T-helper 17 cell (primary cell): ENCODE measurements around the gene TMEM94. TPM values are rescaled to one million over a fixed set of nuclear protein-coding genes. Genes with fewer than 3 reads are reported as not detected.
A peak's percentile ranks its signal among the peaks of the same experiment; 100 is the strongest.

ENCODE experiments used
- ATAC-seq: fragments of 150-1000 bp; cut with Tn5 transposase; 2 replicates; pipeline ENCODE4 v1.10.0; 2021; ENCODE audit warnings: mild to moderate bottlenecking, moderate library complexity
- DNase-seq, 3 donors: peaks; one replicate each; pipeline versions ENCODE4 v3.0.0 to v3.0.0-alpha.2; 2020 to 2021
- H3K9me3 ChIP-seq: one replicate; pipeline ENCODE4 v1.7.0; 2013; ENCODE audit warnings: low read length, mild to moderate bottlenecking; ENCODE audit not compliant: control insufficient read depth, poor library complexity, severe bottlenecking
- H3K27ac Mint-ChIP-seq: one replicate; pipeline ENCODE4 v1.8.0; 2022; ENCODE audit warnings: mild to moderate bottlenecking, moderate library complexity, mixed read lengths
- H3K27me3 Mint-ChIP-seq: one replicate; pipeline ENCODE4 v1.8.0; 2022; ENCODE audit warnings: mixed read lengths
- H3K36me3 Mint-ChIP-seq: one replicate; pipeline ENCODE4 v1.8.0; 2022; ENCODE audit warnings: low read depth, mixed read lengths
- H3K4me1 Mint-ChIP-seq: one replicate; pipeline ENCODE4 v1.8.0; 2022; ENCODE audit warnings: mild to moderate bottlenecking, mixed read lengths
- H3K4me3 Mint-ChIP-seq: one replicate; pipeline ENCODE4 v1.8.0; 2022; ENCODE audit warnings: mild to moderate bottlenecking, moderate library complexity, mixed read lengths
- total RNA-seq, 4 donors: library from RNA in 2 of 4; stranded (reverse) in 2 of 4; gene quantifications; one replicate each; pipeline ENCODE4 v1.2.3 and lab custom pipeline; 2022 to 2026

Gene TMEM94
- total RNA-seq (10 to 100 TPM; 70.1 to 70.2 TPM), total RNA-seq (lab: John Stamatoyannopoulos, UW) (68.7 to 68.8 reads per million in 2 donors)

DNA sequence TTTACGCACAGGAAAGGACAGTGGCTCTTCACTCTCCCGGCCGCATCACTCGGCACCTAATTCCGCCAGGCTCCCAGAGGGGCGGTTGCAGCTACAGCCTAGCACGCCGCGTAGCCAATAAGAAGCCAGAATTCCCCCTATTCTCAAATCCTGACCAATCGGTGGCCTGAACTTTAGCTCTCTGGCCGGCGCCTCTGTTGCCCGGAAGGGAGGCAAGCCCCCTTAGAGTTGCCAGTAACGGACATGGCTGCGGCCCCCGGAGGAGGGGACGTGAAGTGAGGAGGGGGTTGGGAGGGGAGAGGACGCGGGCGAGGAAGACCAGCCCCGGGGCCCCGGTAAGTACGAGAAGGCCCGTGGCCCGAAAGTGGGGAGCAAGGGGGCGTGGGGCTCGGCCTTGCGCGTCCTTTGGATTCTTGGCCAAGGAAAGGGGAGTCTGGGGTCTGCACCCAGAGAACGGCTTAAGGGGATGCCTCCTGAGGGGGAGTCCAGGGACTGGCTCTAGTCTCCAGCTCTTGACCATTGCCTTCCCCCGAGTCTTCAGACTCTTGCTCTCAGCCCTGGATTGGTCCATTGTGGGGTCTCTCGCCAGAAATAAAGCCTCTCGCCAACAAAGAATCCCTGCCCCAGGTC lies at the start of gene TMEM94:
Gene TMEM94, plus strand, starts transcription at position 219 of the 630 bp plus-strand sequence. CDS start 15,271 bp downstream, outside the sequence.
- H3K9me3 ChIP-seq, result no peaks in the 10 kb centered on the region
- ATAC-seq (peak; percentile 96), DNase-seq (peak; percentile 79 to 83 (median 79))
- H3K27me3 Mint-ChIP-seq, result peaks cover 6% of the 10 kb centered on the region
- H3K4me1 Mint-ChIP-seq, result peaks cover 24% of the 10 kb centered on the region
- no peaks in the 10 kb centered on the region for H3K36me3 Mint-ChIP-seq
- H3K27ac Mint-ChIP-seq, result peak within 1 kb of the TSS; percentile 90
- H3K4me3 Mint-ChIP-seq, result peak within 1 kb of the TSS; percentile 94

DNA sequence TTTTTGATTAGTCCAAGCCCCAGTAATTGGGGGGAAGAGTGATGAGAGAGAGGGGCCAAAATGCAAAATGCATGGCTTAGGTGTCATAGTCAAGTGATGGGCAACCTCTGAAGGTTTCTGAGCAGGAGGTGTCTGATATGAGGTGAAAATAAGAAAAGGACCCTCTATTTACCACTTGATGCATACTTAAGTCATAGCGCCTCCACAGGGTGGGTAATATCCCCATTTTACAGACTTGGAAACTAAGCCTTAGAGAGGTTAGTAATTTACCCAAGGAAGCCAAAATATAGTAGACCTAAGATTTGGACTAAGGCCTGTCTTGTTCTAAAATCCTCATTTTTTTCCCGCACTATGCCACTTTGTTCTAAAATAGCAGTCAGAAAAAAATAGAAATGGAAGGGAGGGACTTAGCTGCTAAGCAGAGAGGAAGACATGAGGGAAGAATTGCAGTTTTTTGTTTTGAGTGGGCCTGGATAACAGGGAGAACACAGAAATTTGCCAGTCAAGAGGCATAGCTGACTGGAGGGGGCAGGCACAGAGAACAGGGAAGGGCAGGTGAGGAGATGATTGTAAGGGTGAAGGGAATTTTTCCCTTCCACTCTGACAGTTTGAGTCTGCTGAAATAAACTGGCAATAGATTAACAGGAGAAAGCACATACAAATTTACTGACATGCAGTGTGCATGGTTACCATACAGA lies 48.6 kb upstream of the TMEM94 start:
- no peaks in the 10 kb centered on the region for H3K9me3 ChIP-seq
- DNase-seq (no peak), ATAC-seq (no peak)
- Mint-ChIP-seq H3K36me3 (no peaks in the 10 kb centered on the region), H3K4me1 (peaks cover 39% of the 10 kb centered on the region), H3K4me3 (peak overlapping the region; percentile 41), H3K27me3 (no peaks in the 10 kb centered on the region), H3K27ac (peak overlapping the region; percentile 8)

DNA sequence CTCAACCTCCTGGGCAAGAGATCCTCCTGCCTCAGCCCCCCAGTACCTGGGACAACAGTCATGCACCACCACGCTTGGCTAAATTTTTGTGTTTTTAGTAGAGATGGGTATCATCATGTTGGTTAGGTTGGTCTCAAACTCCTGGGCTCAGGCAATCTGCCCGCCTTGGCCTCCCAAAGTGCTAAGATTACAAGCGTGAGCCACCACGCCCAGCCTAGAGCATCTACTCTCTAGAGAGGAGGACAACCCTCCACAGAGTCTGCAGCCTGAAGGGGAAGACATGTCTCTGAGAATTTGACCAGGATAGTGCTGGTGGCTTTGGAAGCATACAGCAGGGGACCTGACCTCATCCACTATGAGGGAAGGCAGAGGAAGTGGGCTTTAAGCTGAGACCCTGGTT lies 46.3 kb upstream of the TMEM94 start:
- ATAC-seq (no peak), DNase-seq (no peak)
- H3K27ac Mint-ChIP-seq, result peak overlapping the region; percentile 19
- H3K4me3 Mint-ChIP-seq, result no peak overlapping the region
- H3K9me3 ChIP-seq, result no peaks in the 10 kb centered on the region
- H3K4me1 Mint-ChIP-seq, result peaks cover 32% of the 10 kb centered on the region
- peaks cover 11% of the 10 kb centered on the region for H3K27me3 Mint-ChIP-seq
- H3K36me3 Mint-ChIP-seq, result no peaks in the 10 kb centered on the region

DNA sequence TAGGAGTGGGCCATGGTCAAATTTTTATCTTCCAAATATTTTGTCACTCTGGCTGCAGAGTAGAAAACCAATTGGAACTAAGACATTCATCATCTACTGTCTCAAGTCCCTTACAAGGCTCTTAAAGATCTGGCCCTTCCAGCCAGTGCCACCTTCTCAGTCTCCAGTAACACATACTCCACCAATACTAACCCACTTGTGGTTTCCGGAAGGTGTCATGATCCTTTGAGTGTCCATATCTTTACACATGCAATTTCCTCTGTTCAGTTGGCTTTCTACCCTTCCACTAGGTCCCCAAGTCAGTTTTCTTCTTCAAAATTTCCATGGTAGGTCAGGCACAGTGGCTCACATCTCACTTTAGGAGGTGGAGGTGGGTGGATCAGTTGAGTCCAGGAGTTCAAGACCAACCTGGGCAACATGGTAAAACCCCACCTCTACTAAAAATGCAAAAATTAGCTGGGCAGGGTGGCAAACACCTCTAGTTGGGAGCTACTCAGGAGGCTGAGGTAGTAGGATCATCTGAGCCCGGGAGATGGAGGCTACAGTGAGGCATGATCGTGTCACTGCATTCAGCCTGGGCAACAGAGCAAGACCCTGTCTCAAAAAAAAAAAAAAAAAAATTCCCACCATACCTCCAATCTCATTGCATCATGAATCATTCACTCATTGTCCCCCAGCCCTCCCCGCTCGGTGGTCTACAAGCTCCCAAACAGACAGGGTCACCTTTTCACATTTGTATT lies 44.9 kb upstream of the TMEM94 start:
- peak overlapping the region; percentile 25 for H3K4me3 Mint-ChIP-seq
- no peak for ATAC-seq
- peaks cover 11% of the 10 kb centered on the region for H3K27me3 Mint-ChIP-seq
- DNase-seq, result no peak
- H3K27ac Mint-ChIP-seq, result no peak overlapping the region
- no peaks in the 10 kb centered on the region for H3K9me3 ChIP-seq
- no peaks in the 10 kb centered on the region for H3K36me3 Mint-ChIP-seq
- peaks cover 23% of the 10 kb centered on the region for H3K4me1 Mint-ChIP-seq

DNA sequence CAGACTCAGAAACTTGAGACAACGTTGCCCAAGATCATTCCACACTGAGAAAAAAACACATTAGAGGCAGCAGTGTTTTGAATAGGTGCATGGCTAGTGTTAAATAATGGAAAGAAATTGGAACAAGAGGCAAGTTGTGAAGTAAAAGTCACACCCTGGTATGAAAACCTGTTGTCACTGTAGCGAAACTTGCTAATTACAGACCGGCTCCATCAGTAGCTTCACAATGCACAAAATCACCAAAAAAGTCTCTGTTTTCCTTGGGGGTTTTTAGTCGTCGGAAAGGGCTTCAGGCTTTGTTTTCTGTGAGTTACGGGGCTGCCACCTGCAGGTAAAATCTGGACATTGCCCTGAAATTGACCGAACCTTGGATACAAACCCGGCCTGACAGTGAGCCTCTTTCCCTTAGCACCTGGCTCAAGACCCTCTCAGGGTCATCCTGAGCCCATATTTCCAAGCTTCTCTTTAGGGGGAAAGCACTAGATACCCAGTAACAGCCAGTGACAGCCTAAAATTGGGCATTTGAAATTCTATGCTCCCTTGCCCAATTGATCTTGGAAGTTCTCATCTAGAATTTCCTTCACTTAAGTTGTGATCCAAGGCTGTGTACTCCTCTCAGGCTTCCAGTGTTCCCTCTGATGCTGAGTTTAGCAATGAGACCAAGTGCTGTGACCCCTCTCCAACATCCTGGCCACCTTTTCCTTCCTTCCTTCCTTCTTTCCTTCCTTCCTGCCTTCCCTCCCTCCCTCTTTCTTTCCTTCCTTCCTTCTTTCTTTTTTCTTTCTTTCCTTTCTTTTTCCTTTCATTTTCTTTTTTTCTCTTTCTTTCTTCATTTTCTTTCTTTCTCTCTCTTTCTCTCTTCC lies 43.7 kb upstream of the TMEM94 start:
- Mint-ChIP-seq H3K27me3 (peaks cover 11% of the 10 kb centered on the region), H3K27ac (no peak overlapping the region), H3K4me1 (peaks cover 19% of the 10 kb centered on the region), H3K4me3 (no peak overlapping the region), H3K36me3 (no peaks in the 10 kb centered on the region)
- DNase-seq (peak; percentile 32 to 62 (median 52)), ATAC-seq (peak; percentile 81)
- H3K9me3 ChIP-seq, result no peaks in the 10 kb centered on the region

DNA sequence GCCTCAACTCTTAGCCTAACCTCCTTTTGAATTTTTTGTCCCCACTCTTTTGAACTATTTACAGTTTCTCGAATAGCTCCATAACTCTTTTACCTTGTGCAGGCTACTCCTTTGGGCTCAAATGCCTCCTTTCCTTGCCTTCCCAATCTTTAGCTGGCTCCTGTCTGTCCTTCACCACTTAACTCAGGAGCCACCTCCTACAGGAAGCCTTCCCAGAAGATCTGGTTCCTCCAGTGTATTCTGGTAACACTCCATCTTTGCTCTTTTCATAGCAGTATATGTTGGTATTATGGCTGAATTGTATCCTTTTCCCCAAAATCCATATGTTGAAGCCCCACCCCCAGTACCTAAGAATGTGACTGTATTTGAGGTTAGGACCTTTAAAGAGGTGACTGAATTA lies 41.9 kb upstream of the TMEM94 start:
- H3K36me3 Mint-ChIP-seq, result no peaks in the 10 kb centered on the region
- DNase-seq, result no peak
- H3K27me3 Mint-ChIP-seq, result peaks cover 11% of the 10 kb centered on the region
- no peak overlapping the region for H3K4me3 Mint-ChIP-seq
- H3K9me3 ChIP-seq, result no peaks in the 10 kb centered on the region
- no peak overlapping the region for H3K27ac Mint-ChIP-seq
- peaks cover 23% of the 10 kb centered on the region for H3K4me1 Mint-ChIP-seq
- ATAC-seq, result no peak

DNA sequence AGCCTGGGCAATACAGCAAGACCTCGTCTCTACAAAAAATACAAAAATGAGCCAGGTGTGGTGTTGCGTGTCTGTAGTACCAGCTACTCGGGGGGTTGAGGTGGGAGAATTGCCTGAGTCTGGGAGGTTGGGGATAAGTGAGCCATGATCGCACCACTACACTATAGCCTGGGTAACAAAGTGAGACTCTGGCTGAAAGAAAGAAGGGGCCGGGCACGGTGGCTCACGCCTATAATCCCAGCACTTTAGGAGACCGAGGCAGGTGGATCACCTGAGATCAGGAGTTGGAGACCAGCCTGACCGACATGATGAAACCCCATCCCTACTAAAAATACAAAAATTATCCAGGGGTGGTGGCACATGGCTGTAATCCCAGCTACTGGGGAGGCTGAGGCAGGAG lies 40.4 kb upstream of the TMEM94 start:
- Mint-ChIP-seq H3K27ac (no peak overlapping the region), H3K4me3 (no peak overlapping the region), H3K4me1 (peaks cover 20% of the 10 kb centered on the region)

DNA sequence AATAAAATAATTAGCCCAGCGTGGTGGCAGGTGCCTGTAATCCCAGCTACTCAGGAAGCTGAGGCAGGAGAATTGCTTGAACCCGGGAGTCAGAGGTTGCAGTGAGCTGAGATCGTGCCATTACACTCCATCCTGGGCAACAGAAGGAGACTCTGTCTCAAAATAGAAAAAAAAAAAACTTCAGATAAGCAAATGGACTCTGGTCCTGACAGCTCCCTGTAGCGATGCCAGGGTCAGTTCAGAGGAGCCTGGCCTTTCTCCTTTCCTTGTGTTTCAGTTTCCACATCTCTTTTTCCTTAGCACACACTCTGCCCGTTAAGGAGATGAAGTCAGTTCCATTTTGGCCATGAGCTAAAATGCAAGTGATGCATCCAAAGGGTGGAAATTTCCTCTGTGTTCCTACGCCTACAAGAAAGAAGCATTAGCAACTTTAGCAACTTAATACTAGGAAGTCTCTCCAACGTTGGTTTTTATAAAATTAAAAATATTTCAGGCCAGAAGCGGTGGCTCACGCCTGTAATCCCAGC lies 39.3 kb upstream of the TMEM94 start:
- ATAC-seq (no peak), DNase-seq (no peak)
- peaks cover 11% of the 10 kb centered on the region for H3K27me3 Mint-ChIP-seq
- no peaks in the 10 kb centered on the region for H3K9me3 ChIP-seq
- no peak overlapping the region for H3K4me3 Mint-ChIP-seq
- H3K27ac Mint-ChIP-seq, result no peak overlapping the region
- H3K4me1 Mint-ChIP-seq, result peaks cover 12% of the 10 kb centered on the region
- H3K36me3 Mint-ChIP-seq, result no peaks in the 10 kb centered on the region

More for the DNA sequence above, 40.4 kb upstream of the TMEM94 start:
- Mint-ChIP-seq H3K27me3 (peaks cover 11% of the 10 kb centered on the region), H3K36me3 (no peaks in the 10 kb centered on the region)
- no peaks in the 10 kb centered on the region for H3K9me3 ChIP-seq
- DNase-seq (no peak), ATAC-seq (no peak)

DNA sequence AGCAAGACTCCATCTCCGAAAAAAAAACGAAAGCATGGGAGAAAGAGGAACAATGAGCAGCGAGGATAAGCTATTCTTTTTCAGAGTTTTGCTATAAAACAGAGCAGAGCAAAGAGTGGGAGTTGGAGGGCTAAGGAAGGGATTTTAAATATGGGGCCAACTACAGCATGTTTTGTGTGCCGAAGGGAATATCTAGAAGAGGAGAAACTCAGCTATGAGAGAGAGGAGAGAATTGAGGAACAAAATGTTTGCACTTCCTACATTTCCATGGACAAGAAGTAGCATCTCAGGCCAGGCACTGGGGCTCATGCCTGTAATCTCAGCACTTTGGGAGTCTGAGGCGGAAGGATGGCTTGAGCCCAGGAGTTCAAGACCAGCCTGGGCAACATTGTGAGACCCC lies 37.9 kb upstream of the TMEM94 start:
- H3K4me1 Mint-ChIP-seq, result peaks cover 6% of the 10 kb centered on the region
- H3K27ac Mint-ChIP-seq, result peak overlapping the region; percentile 78
- H3K4me3 Mint-ChIP-seq, result no peak overlapping the region
- peaks cover 11% of the 10 kb centered on the region for H3K27me3 Mint-ChIP-seq
- no peak for ATAC-seq
- H3K36me3 Mint-ChIP-seq, result no peaks in the 10 kb centered on the region
- no peak for DNase-seq
- no peaks in the 10 kb centered on the region for H3K9me3 ChIP-seq

DNA sequence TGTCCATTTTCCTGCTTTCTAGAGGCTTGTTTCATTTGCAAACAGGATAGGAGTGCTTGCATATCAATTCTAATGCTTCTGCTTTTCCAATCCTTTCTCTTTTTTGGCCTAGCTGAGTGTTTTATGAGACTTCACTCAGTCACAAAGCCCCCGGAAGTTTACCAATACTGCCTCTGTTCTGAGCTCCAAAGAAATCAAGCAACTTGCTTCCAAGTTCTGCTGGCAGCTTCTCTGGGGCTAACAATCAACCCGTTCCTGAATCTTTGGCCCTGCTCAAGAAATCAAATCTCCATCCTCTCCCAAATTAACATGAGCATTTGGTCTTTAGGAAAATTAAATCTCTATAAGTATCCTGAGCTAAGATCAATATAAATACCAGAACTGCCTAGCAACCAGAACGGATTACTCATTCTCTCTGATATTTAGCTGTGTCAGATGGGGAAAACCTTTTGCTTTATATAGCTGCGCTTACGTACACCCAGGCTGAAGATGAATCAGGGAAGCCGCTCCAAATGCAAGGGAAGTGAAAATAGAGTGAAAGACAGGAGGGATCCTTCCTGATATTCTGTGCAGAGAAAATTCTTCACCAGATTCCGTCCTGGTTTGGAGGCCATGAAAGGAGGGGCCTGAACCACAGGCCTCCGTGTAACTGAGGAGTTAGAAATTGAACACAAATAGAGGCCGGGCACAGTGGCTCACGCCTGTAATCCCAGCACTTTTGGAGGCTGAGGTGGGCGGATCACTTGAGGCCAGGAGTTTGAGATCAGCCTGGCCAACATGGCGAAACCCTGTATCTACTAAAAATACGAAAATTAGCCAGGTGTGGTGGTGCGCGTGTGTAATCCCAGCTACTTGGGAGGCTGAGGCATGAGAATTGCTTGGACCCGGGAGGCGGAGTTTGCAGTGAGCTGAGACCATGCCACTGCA lies 27.6 kb upstream of the TMEM94 start:
- no peaks in the 10 kb centered on the region for H3K36me3 Mint-ChIP-seq
- ATAC-seq, result no peak
- H3K9me3 ChIP-seq, result no peaks in the 10 kb centered on the region
- H3K27me3 Mint-ChIP-seq, result peaks cover 6% of the 10 kb centered on the region
- DNase-seq, result no peak
- no peak overlapping the region for H3K27ac Mint-ChIP-seq
- peaks cover 7% of the 10 kb centered on the region for H3K4me1 Mint-ChIP-seq
- no peak overlapping the region for H3K4me3 Mint-ChIP-seq

DNA sequence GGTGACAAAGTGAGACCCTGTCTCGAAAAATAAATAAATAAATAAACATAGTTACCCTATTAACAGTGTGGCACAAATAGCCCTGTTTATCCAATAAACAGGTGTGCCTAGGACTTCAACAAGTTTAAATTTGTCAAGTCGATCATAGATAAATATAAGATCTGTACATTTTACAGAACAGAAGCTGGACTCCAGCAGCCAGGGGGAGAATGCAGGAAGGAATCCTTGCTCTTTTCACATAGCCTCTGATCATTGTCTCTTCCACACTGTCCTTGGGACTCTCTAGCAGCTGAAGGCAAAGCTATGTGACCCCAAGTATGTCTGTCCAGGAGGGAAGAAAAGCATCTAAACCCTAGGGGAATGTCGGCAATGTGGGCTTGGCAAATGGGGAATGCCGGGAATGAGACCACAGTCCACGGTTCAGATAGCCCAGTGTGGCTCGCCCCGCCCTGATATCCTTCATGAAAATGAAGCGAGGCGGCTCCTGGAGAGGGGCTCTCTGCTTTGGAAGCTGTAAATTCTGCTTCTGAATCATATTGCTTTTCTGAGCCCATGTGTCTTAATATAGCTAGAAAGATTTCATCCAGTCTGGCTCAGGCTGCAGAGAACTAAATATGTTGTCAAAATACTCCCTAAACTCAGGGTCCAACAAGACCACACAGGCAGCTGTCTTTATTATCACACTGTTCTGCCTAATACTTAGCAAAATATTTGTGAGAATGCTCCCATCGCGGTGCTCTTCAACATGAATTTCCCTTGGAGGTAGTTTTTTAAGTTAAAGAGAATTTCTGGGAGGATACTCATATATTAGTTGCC lies 26.1 kb upstream of the TMEM94 start:
- no peak for ATAC-seq
- DNase-seq, result no peak
- Mint-ChIP-seq H3K36me3 (no peaks in the 10 kb centered on the region), H3K27ac (no peak overlapping the region), H3K27me3 (peaks cover 6% of the 10 kb centered on the region), H3K4me1 (peaks cover 13% of the 10 kb centered on the region), H3K4me3 (no peak overlapping the region)
- no peaks in the 10 kb centered on the region for H3K9me3 ChIP-seq
